Activated B cell treated with CpG ODN at 0.5 μM for 24 hours (primary cell): Measurements from ENCODE around the gene R3HDM4. TPM values are rescaled to one million over a fixed set of nuclear protein-coding genes. Genes with fewer than 3 reads are reported as not detected.
"Not testable (repeated sequence)": the region's sequence is repeated elsewhere in the genome, so short reads cannot be mapped to it uniquely, and the experiment has no call there.

Source experiments
- ATAC-seq: fragments of 200-7000 bp; cut with Tn5 transposase; one replicate; pipeline ENCODE4 v1.10.0; 2021; ENCODE audit warnings: low read depth, mild to moderate bottlenecking, moderate library complexity
- CTCF ChIA-PET: fragments of 350-600 bp; sonication (Branson Sonifier 250); formaldehyde crosslinking; loops from one replicate; lab custom pipeline; 2021; ENCODE audit warnings: antibody characterized with exemption; lab: Charles Lee
- POLR2A ChIA-PET: fragments of 350-600 bp; sonication (Branson Sonifier 250); formaldehyde crosslinking; loops from one replicate; lab custom pipeline; 2021; ENCODE audit warnings: antibody characterized with exemption; lab: Charles Lee
- DNase-seq: peaks from one replicate; pipeline ENCODE4 v3.0.0; 2022
- H3K27ac Mint-ChIP-seq: one replicate; pipeline ENCODE4 v1.8.0; 2020; ENCODE audit warnings: mixed read lengths
- H3K27me3 Mint-ChIP-seq: one replicate; pipeline ENCODE4 v1.8.0; 2021; ENCODE audit warnings: mixed read lengths
- H3K36me3 Mint-ChIP-seq: one replicate; pipeline ENCODE4 v1.8.0; 2021; ENCODE audit warnings: low read depth, mixed read lengths
- H3K4me1 Mint-ChIP-seq: one replicate; pipeline ENCODE4 v1.8.0; 2021; ENCODE audit warnings: mixed read lengths
- H3K4me3 Mint-ChIP-seq: one replicate; pipeline ENCODE4 v1.8.0; 2020; ENCODE audit warnings: mild to moderate bottlenecking, mixed read lengths
- H3K9me3 Mint-ChIP-seq: one replicate; pipeline ENCODE4 v1.8.0; 2020; ENCODE audit warnings: mixed read lengths
- intact Hi-C: fragments of 100-400 bp; cut with micrococcal nuclease; formaldehyde crosslinking; loops from one replicate; pipeline ENCODE4 v1.15.1; 2024
- total RNA-seq: library from RNA; stranded (reverse); gene quantifications from 2 replicates; pipeline ENCODE4 v1.2.3, GENCODE V29; 2022
- TF ChIP-seq, protein P1 (sequence below): fragments of 200-600 bp; IDR thresholded peaks from one replicate; pipeline ENCODE4 v1.8.0; 2022; ENCODE audit warnings: antibody characterized with exemption, mild to moderate bottlenecking

R3HDM4 gene
- total RNA-seq, 1 donor from 2014 or later: 189 TPM

DNA sequence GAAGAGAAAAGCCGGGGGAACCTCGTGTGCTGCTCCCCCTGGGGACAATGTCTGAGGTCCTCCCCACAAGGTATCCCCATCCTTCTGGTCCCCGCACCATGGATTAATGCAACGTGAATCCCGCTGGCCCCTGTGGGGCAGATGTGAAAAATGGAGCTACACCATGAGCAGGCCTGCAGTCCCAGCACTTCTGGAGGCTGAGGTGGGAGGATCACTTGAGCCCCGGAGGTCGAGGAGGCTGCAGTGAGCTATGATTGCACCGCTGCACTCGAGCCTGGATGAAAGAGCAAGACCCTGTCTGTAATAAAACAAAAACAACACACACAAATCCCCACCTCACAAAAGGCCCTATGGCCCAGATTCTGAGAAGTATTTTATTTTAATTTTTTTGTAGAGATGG is 54.7 kb downstream of the R3HDM4 start:
- peaks cover 8% of the 10 kb centered on the region for H3K27me3 Mint-ChIP-seq
- ATAC-seq (no peak), DNase-seq (no peak)
- H3K4me3 Mint-ChIP-seq: no peak overlapping the region
- TF ChIP-seq, protein P1, sequence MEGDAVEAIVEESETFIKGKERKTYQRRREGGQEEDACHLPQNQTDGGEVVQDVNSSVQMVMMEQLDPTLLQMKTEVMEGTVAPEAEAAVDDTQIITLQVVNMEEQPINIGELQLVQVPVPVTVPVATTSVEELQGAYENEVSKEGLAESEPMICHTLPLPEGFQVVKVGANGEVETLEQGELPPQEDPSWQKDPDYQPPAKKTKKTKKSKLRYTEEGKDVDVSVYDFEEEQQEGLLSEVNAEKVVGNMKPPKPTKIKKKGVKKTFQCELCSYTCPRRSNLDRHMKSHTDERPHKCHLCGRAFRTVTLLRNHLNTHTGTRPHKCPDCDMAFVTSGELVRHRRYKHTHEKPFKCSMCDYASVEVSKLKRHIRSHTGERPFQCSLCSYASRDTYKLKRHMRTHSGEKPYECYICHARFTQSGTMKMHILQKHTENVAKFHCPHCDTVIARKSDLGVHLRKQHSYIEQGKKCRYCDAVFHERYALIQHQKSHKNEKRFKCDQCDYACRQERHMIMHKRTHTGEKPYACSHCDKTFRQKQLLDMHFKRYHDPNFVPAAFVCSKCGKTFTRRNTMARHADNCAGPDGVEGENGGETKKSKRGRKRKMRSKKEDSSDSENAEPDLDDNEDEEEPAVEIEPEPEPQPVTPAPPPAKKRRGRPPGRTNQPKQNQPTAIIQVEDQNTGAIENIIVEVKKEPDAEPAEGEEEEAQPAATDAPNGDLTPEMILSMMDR: no peak
- peaks cover 13% of the 10 kb centered on the region for H3K4me1 Mint-ChIP-seq
- ChIA-PET POLR2A (interaction anchor here (0.7 to 1.7 kb wide), 2 partner anchors 16 to 126 kb away, joined by 3 to 5 read pairs; partner anchors contain the start of gene WDR18), CTCF (interaction anchor here (1.8 kb wide), 1 partner anchor 62 kb away, joined by 5 read pairs; no protein-coding TSS in a partner anchor)
- H3K27ac Mint-ChIP-seq: no peak overlapping the region
- no peaks in the 10 kb centered on the region for H3K9me3 Mint-ChIP-seq
- H3K36me3 Mint-ChIP-seq: no peaks in the 10 kb centered on the region
- intact Hi-C loops: no loop called here

DNA sequence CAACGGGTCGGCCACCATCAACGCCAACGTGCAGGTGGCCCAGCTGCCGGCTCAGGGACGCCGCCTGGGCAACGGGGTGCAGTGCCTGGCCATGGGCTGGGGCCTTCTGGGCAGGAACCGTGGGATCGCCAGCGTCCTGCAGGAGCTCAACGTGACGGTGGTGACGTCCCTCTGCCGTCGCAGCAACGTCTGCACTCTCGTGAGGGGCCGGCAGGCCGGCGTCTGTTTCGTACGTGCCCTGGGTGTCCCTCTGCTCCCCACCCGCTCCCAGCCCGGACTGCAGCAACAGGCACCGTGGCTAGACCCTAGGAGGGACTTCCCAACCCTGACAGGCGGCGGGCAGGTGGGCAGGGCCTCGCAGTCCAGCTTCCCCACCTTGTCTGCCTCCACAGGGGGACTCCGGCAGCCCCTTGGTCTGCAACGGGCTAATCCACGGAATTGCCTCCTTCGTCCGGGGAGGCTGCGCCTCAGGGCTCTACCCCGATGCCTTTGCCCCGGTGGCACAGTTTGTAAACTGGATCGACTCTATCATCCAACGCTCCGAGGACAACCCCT is 57.4 kb downstream of the R3HDM4 start:
- CTCF ChIA-PET: no interaction called here
- H3K4me3 Mint-ChIP-seq: no peak overlapping the region
- ATAC-seq (no peak), DNase-seq (no peak)
- H3K36me3 Mint-ChIP-seq: no peaks in the 10 kb centered on the region
- peaks cover 7% of the 10 kb centered on the region for H3K27me3 Mint-ChIP-seq
- POLR2A ChIA-PET: interaction anchor here (1.0 to 2.1 kb wide), 2 partner anchors 58 to 128 kb away, joined by 3 to 19 read pairs; partner anchors contain the start of gene WDR18
- H3K9me3 Mint-ChIP-seq: no peaks in the 10 kb centered on the region
- H3K4me1 Mint-ChIP-seq: peaks cover 5% of the 10 kb centered on the region
- H3K27ac Mint-ChIP-seq: no peak overlapping the region
- TF ChIP-seq, protein P1: no peak
- intact Hi-C loops: no loop called here

DNA sequence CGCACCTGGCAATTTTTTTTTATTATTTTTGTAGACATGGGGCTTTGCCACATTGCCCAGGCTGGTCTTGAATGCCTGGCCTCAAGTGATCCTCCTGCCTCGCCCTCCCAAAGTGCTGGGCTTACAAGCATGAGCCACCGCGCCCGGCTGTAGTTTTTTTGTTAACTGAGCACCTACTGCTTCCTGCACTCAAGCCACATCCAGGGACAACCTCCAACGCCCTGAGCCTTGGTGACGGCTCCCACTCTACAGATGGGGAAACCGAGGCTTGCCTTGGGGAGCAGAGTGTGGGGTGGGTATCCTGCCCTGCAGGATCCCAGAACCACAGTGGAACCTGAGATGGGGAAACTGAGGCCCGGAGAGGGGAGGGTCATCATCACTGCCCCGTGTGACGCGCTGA is 57.9 kb downstream of the R3HDM4 start:
- ATAC-seq: no peak
- intact Hi-C loops: no loop called here
- peaks cover 8% of the 10 kb centered on the region for H3K27me3 Mint-ChIP-seq
- ChIA-PET CTCF (no interaction called here), POLR2A (interaction anchor here (2.1 kb wide), 1 partner anchor 59 kb away, joined by 19 read pairs; no protein-coding TSS in a partner anchor)
- no peak overlapping the region for H3K4me3 Mint-ChIP-seq
- H3K9me3 Mint-ChIP-seq: no peaks in the 10 kb centered on the region
- no peak for DNase-seq
- no peaks in the 10 kb centered on the region for H3K36me3 Mint-ChIP-seq
- peaks cover 5% of the 10 kb centered on the region for H3K4me1 Mint-ChIP-seq
- no peak overlapping the region for H3K27ac Mint-ChIP-seq
- TF ChIP-seq, protein P1: no peak

DNA sequence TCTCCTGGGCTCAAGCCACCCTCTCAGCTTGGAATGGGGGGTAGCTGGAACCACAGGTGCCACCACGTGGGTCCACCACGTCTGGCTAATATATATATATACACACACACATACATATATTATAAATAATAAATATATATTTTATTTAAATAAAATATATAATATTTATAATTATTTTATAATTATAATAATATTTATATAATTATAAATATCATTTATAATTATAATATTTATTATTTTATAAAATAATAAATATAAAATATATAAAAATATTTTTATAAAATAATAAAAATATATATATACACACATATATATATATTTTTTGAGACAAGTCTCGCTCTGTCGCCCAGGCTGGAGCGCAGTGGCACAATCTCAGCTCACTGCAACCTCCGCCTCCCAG is 58.5 kb downstream of the R3HDM4 start:
- intact Hi-C loops: no loop called here
- no peak overlapping the region for H3K4me3 Mint-ChIP-seq
- DNase-seq (no peak), ATAC-seq (no peak)
- H3K4me1 Mint-ChIP-seq: peaks cover 5% of the 10 kb centered on the region
- no peak overlapping the region for H3K27ac Mint-ChIP-seq
- no peaks in the 10 kb centered on the region for H3K9me3 Mint-ChIP-seq
- H3K27me3 Mint-ChIP-seq: peaks cover 12% of the 10 kb centered on the region
- TF ChIP-seq, protein P1: no peak
- H3K36me3 Mint-ChIP-seq: no peaks in the 10 kb centered on the region
- ChIA-PET POLR2A (interaction anchor here (0.6 kb wide), 1 partner anchor 640 kb away, joined by 3 read pairs; no protein-coding TSS in a partner anchor), CTCF (interaction anchor here (0.8 kb wide), 1 partner anchor 54 kb away, joined by 3 read pairs; no protein-coding TSS in a partner anchor)

DNA sequence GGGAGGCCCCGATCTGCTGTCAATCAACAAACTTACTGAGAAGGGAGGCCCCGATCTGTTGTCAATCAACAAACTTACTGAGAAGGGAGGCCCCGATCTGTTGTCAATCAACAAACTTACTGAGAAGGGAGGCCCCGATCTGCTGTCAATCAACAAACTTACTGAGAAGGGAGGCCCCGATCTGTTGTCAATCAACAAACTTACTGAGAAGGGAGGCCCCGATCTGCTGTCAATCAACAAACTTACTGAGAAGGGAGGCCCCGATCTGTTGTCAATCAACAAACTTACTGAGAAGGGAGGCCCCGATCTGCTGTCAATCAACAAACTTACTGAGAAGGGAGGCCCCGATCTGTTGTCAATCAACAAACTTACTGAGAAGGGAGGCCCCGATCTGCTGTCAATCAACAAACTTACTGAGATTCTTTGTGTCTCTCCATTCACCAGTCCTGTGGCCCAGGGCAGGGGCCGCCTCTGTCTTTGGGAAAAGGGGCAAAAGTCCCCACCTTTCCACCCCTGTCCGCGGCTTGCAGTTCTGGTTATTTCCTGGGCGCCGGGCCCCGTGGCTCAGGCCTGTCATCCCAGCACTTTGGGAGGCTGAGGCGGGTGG is 59.3 kb downstream of the R3HDM4 start:
- H3K36me3 Mint-ChIP-seq, ATAC-seq, DNase-seq, H3K4me1 Mint-ChIP-seq, H3K27ac Mint-ChIP-seq, H3K4me3 Mint-ChIP-seq, H3K9me3 Mint-ChIP-seq, intact Hi-C loops: not testable (repeated sequence)
- CTCF ChIA-PET: interaction anchor here (0.8 kb wide), 1 partner anchor 55 kb away, joined by 3 read pairs; no protein-coding TSS in a partner anchor
- H3K27me3 Mint-ChIP-seq: peaks cover 15% of the 10 kb centered on the region
- POLR2A ChIA-PET: interaction anchor here (0.6 kb wide), 1 partner anchor 641 kb away, joined by 3 read pairs; no protein-coding TSS in a partner anchor
